Gastrocnemius medialis (tissue), 4 donors: ENCODE measurements around the gene BLZF1.

ENCODE experiments used
- POLR2A ChIP-seq, 2 donors: fragments of 450-650 bp; IDR thresholded peaks; one replicate each; pipeline ENCODE4 v1.6.1; 2017; ENCODE audit warnings: antibody characterized with exemption in 2 of 2, mild to moderate bottlenecking in 2 of 2, moderate library complexity in 2 of 2
- TF ChIP-seq, protein P1 (sequence below), 5 experiments: fragments of 450-650 bp in 3 of 5; fragments of 200-600 bp in 2 of 5; sonication (generic) in 2 of 5; IDR thresholded peaks in 4 of 5; conservative IDR thresholded peaks in 1 of 5; 1 replicate in 4 of 5; 2 replicates in 1 of 5; pipeline ENCODE4 v1.5.1; 2016 to 2019; ENCODE audit warnings: antibody characterized with exemption in 5 of 5, mild to moderate bottlenecking in 3 of 5, moderate library complexity in 3 of 5

DNA sequence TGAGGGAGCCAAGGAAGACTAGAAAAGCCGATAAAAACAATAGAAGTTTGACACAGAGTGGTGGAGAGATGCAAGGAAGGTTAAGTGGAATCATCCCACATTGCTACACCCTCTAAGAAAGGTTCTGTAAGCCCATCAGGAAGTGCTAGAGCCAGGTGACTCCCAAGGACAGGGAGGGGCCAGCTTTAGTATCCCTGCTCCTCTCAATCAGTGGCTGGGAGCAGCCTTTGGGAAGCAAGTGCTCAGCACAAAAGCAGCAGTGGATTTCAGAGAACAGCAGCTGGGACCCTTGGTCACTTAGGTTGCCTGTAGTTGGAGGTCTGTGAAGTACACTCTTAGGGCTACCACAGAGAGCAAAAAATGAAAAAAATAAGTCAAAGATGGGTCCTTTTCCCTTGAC is 42.9 kb upstream of the BLZF1 start:
- TF ChIP-seq, protein P1, sequence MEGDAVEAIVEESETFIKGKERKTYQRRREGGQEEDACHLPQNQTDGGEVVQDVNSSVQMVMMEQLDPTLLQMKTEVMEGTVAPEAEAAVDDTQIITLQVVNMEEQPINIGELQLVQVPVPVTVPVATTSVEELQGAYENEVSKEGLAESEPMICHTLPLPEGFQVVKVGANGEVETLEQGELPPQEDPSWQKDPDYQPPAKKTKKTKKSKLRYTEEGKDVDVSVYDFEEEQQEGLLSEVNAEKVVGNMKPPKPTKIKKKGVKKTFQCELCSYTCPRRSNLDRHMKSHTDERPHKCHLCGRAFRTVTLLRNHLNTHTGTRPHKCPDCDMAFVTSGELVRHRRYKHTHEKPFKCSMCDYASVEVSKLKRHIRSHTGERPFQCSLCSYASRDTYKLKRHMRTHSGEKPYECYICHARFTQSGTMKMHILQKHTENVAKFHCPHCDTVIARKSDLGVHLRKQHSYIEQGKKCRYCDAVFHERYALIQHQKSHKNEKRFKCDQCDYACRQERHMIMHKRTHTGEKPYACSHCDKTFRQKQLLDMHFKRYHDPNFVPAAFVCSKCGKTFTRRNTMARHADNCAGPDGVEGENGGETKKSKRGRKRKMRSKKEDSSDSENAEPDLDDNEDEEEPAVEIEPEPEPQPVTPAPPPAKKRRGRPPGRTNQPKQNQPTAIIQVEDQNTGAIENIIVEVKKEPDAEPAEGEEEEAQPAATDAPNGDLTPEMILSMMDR (IDR thresholded peaks at IDR 0.05 in 4 of 5, conservative IDR thresholded peaks at IDR 0.05 in 1 of 5), result no peak
- TF ChIP-seq POLR2A (IDR thresholded peaks at IDR 0.05), result no peak
